HepG2 (cell line): ENCODE results near the gene SYNGR2. TPM values are rescaled to one million over a fixed set of nuclear protein-coding genes. Genes with fewer than 3 reads are reported as not detected.

Source experiments
- ATAC-seq: fragments of 200-7000 bp; cut with Tn5 transposase; 3 replicates; pipeline ENCODE4 v1.9.1; 2020; ENCODE audit warnings: mild to moderate bottlenecking, moderate library complexity
- BruUV-seq: library from RNA; stranded (reverse); fragments of 400-500 nt; replicated peaks from 2 replicates; lab custom pipeline; 2021; lab: Mats Ljungman, UMichigan
- CTCF ChIA-PET: fragments of 300-600 bp; formaldehyde crosslinking; extraction: SDS; loops from one replicate; lab custom pipeline; 2021; ENCODE audit warnings: low total read pairs, inconsistent platforms, low intra/inter-chr PET ratio; lab: Yijun Ruan, JAX
- POLR2A ChIA-PET: fragments of 350-600 bp; sonication (Branson Sonifier 250); formaldehyde crosslinking; loops from one replicate; lab custom pipeline; 2020; ENCODE audit warnings: antibody characterized with exemption, inconsistent platforms; lab: Yijun Ruan, JAX
- DNase-seq: peaks from one replicate; pipeline ENCODE4 v3.0.0-alpha.2; 2015; ENCODE audit warnings: low spot score
- FAIRE-seq: peaks from 3 replicates; lab custom pipeline; 2011; peaks lifted over from hg19 to GRCh38; lab: Jason Lieb, UNC
- H2AFZ ChIP-seq: one replicate; pipeline ENCODE4 v1.6.1; 2011; ENCODE audit warnings: low read length, inconsistent platforms
- H3K27ac ChIP-seq: fragments of 300-600 bp; 3 replicates; pipeline ENCODE4 v1.8.0; 2011; ENCODE audit warnings: mixed run types, mild to moderate bottlenecking, mixed read lengths, low read length, inconsistent platforms; ENCODE audit not compliant: insufficient read depth; ENCODE audit errors: extremely low read length
- H3K27me3 ChIP-seq, 2 experiments: fragments of 200-600 bp in 1 of 2; 2 replicates in 1 of 2; 3 replicates in 1 of 2; pipeline versions ENCODE4 v1.6.0 to v1.8.0; 2011; ENCODE audit warnings: low read length in 2 of 2, mild to moderate bottlenecking in 2 of 2, moderate library complexity in 2 of 2, inconsistent platforms in 1 of 2; ENCODE audit not compliant: insufficient read depth in 2 of 2, control insufficient read depth in 1 of 2
- H3K36me3 ChIP-seq, 2 experiments: fragments of 200-600 bp in 1 of 2; replicated peaks in 1 of 2; 2 replicates in 1 of 2; 3 replicates in 1 of 2; pipeline versions ENCODE4 v1.5.1 to v1.8.0; 2011; ENCODE audit warnings: low read length in 2 of 2, inconsistent platforms in 1 of 2; ENCODE audit not compliant: insufficient read depth in 2 of 2, control insufficient read depth in 1 of 2
- H3K4me1 ChIP-seq: 2 replicates; pipeline ENCODE4 v1.5.1; 2012; ENCODE audit warnings: low read length, inconsistent platforms; ENCODE audit not compliant: insufficient read depth
- H3K4me2 ChIP-seq: 2 replicates; pipeline ENCODE4 v1.6.0; 2011; ENCODE audit warnings: low read depth, low read length, inconsistent platforms
- H3K4me3 ChIP-seq, 3 experiments: fragments of 200-600 bp in 1 of 3; sonication (generic), shearing (Covaris generic) in 1 of 3; replicated peaks in 1 of 3; 2 replicates each; pipeline ENCODE4 v1.5.1; 2011 to 2016; ENCODE audit warnings: low read length in 3 of 3, inconsistent platforms in 2 of 3, low read depth in 2 of 3, mild to moderate bottlenecking in 2 of 3, control low read depth in 1 of 3, mixed read lengths in 1 of 3; ENCODE audit not compliant: insufficient read depth in 1 of 3
- H3K79me2 ChIP-seq: one replicate; pipeline ENCODE4 v1.6.1; 2011; ENCODE audit warnings: low read length, inconsistent platforms; ENCODE audit not compliant: insufficient read depth
- H3K9ac ChIP-seq: 2 replicates; pipeline ENCODE4 v1.6.0; 2011; ENCODE audit warnings: mild to moderate bottlenecking, low read depth, low read length, inconsistent platforms; ENCODE audit not compliant: insufficient read depth
- H3K9me3 ChIP-seq: 2 replicates; pipeline ENCODE4 v1.5.1; 2012; ENCODE audit warnings: mild to moderate bottlenecking, low read length
- H4K20me1 ChIP-seq: 2 replicates; pipeline ENCODE4 v1.6.0; 2011; ENCODE audit warnings: inconsistent platforms, mild to moderate bottlenecking, low read length, moderate library complexity; ENCODE audit not compliant: insufficient read depth
- AKAP8 ChIP-seq: sonication (generic); formaldehyde crosslinking; IDR thresholded peaks from 2 replicates; pipeline ENCODE4 v1.5.1; 2020; ENCODE audit warnings: mild to moderate bottlenecking, missing genetic modification reagents
- HNRNPL ChIP-seq: fragments of 200-400 bp; formaldehyde crosslinking; IDR thresholded peaks from 2 replicates; pipeline ENCODE4 v1.6.1; 2017; ENCODE audit warnings: mild to moderate bottlenecking, low read depth, low read length
- IKZF4 ChIP-seq: sonication (generic); formaldehyde crosslinking; IDR thresholded peaks from 2 replicates; pipeline ENCODE4 v1.5.1; 2020; ENCODE audit warnings: borderline replicate concordance, mild to moderate bottlenecking, low read depth, missing genetic modification reagents; ENCODE audit errors: not compliant biosample characterization
- NFYB ChIP-seq: sonication (generic); formaldehyde crosslinking; IDR thresholded peaks from 2 replicates; pipeline ENCODE4 v1.4.0; 2020; ENCODE audit warnings: missing genetic modification reagents
- NFYC ChIP-seq: IDR thresholded peaks from 2 replicates; pipeline ENCODE4 v1.6.1; 2016; ENCODE audit warnings: missing genetic modification reagents, missing compliant biosample characterization
- NR2C2 ChIP-seq: sonication (generic); formaldehyde crosslinking; IDR thresholded peaks from 2 replicates; pipeline ENCODE4 v1.4.0; 2020; ENCODE audit warnings: missing genetic modification reagents, mild to moderate bottlenecking, moderate library complexity, borderline replicate concordance
- RFX3 ChIP-seq: IDR thresholded peaks from 2 replicates; pipeline ENCODE4 v1.6.1; 2016; ENCODE audit warnings: missing biosample characterization, missing genetic modification reagents
- RFXAP ChIP-seq: sonication (generic); formaldehyde crosslinking; IDR thresholded peaks from 2 replicates; pipeline ENCODE4 v1.4.0; 2020; ENCODE audit warnings: missing genetic modification reagents, borderline replicate concordance
- ZNF598 ChIP-seq: sonication (generic); formaldehyde crosslinking; IDR thresholded peaks from 2 replicates; pipeline ENCODE4 v1.5.1; 2020; ENCODE audit warnings: mild to moderate bottlenecking, missing genetic modification reagents, borderline replicate concordance
- ZNF678 ChIP-seq: sonication (generic); formaldehyde crosslinking; IDR thresholded peaks from 2 replicates; pipeline ENCODE4 v1.4.0; 2020; ENCODE audit warnings: mild to moderate bottlenecking, missing genetic modification reagents
- ZSCAN30 ChIP-seq: sonication (generic); formaldehyde crosslinking; IDR thresholded peaks from 2 replicates; pipeline ENCODE4 v1.5.0; 2020; ENCODE audit warnings: mild to moderate bottlenecking, missing genetic modification reagents
- WGBS: methylation state at CpG from one replicate; pipeline ENCODE4 v1.1.6; 2017; ENCODE audit warnings: low lambda C conversion rate; 5-methylcytosine and 5-hydroxymethylcytosine counted together
- in situ Hi-C: cut with HindIII; loops from 2 replicates; pipeline ENCODE4 v1.10.0; 2017; ENCODE audit warnings: low pct_unique_long_range_greater_than_20kb; ENCODE audit not compliant: extremely low pct_ligation_motif_present
- intact Hi-C: fragments of 100-400 bp; cut with micrococcal nuclease; formaldehyde crosslinking; loops from one replicate; pipeline ENCODE4 v1.10.0; 2022; ENCODE audit not compliant: unreplicated experiment
- polyA plus RNA-seq, 8 experiments: library from polyadenylated mRNA; depleted of rRNA in 3 of 8; stranded (reverse) in 7 of 8; unstranded in 1 of 8; fragments of >200 nt; fragmentation: Illumina TruSeq in 4 of 8; extraction: Trizol in 4 of 8; gene quantifications; 2 replicates each; pipeline versions ENCODE4 v1.2.1 to v1.2.3, GENCODE V29; 2011 to 2016; ENCODE audit warnings: low read depth in 4 of 8, missing spikeins in 1 of 8, mixed read lengths in 1 of 8; ENCODE audit not compliant: insufficient read depth in 1 of 8
- total RNA-seq, 5 experiments: library from RNA; depleted of rRNA; stranded (reverse); fragments of >200 nt; fragmentation: Illumina TruSeq; extraction: Trizol; gene quantifications; 2 replicates each; pipeline ENCODE4 v1.2.3, GENCODE V29; 2016; ENCODE audit warnings: low read depth in 1 of 5
- TF ChIP-seq, protein P1 (sequence below): sonication (generic); formaldehyde crosslinking; IDR thresholded peaks from 2 replicates; pipeline ENCODE4 v1.4.0; 2020; ENCODE audit warnings: mild to moderate bottlenecking, missing genetic modification reagents, borderline replicate concordance
- TF ChIP-seq, protein P2 (sequence below): sonication (generic); formaldehyde crosslinking; IDR thresholded peaks from 2 replicates; pipeline ENCODE4 v1.8.0; 2022; ENCODE audit warnings: missing genetic modification reagents, mild to moderate bottlenecking, moderate library complexity, borderline replicate concordance
- TF ChIP-seq, protein P3 (sequence below): IDR thresholded peaks from 2 replicates; pipeline ENCODE4 v1.6.1; 2016; ENCODE audit warnings: control low read depth
- TF ChIP-seq, protein P4 (sequence below): sonication (generic); formaldehyde crosslinking; IDR thresholded peaks from 2 replicates; pipeline ENCODE4 v1.9.0; 2022; ENCODE audit warnings: low read depth, missing genetic modification reagents

Gene SYNGR2
- total and polyA plus RNA-seq, 2 of the 13 experiments (the other 11 are each of a cell fraction or from before 2014, with no cell fraction given) = 46.7 to 170 TPM

GRCh38 chr17:78168903-78169793 is 767 bp downstream of the SYNGR2 start:
- peaks cover 5 to 19% of the 10 kb centered on the region in 2 experiments for H3K36me3 ChIP-seq
- TF ChIP-seq, protein P1, sequence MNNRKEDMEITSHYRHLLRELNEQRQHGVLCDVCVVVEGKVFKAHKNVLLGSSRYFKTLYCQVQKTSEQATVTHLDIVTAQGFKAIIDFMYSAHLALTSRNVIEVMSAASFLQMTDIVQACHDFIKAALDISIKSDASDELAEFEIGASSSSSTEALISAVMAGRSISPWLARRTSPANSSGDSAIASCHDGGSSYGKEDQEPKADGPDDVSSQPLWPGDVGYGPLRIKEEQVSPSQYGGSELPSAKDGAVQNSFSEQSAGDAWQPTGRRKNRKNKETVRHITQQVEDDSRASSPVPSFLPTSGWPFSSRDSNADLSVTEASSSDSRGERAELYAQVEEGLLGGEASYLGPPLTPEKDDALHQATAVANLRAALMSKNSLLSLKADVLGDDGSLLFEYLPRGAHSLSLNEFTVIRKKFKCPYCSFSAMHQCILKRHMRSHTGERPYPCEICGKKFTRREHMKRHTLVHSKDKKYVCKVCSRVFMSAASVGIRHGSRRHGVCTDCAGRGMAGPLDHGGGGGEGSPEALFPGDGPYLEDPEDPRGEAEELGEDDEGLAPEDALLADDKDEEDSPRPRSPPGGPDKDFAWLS = peak; percentile 16; the same call in 1 of the 2 replicates
- 0 out of 2 replicates have a peak, but pooled peaks have one; percentile 47 for TF ChIP-seq AKAP8 (CRISPR knock-in tag)
- TF ChIP-seq, protein P2, sequence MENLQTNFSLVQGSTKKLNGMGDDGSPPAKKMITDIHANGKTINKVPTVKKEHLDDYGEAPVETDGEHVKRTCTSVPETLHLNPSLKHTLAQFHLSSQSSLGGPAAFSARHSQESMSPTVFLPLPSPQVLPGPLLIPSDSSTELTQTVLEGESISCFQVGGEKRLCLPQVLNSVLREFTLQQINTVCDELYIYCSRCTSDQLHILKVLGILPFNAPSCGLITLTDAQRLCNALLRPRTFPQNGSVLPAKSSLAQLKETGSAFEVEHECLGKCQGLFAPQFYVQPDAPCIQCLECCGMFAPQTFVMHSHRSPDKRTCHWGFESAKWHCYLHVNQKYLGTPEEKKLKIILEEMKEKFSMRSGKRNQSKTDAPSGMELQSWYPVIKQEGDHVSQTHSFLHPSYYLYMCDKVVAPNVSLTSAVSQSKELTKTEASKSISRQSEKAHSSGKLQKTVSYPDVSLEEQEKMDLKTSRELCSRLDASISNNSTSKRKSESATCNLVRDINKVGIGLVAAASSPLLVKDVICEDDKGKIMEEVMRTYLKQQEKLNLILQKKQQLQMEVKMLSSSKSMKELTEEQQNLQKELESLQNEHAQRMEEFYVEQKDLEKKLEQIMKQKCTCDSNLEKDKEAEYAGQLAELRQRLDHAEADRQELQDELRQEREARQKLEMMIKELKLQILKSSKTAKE (CRISPR knock-in tag) = no peak
- TF ChIP-seq, protein P3, sequence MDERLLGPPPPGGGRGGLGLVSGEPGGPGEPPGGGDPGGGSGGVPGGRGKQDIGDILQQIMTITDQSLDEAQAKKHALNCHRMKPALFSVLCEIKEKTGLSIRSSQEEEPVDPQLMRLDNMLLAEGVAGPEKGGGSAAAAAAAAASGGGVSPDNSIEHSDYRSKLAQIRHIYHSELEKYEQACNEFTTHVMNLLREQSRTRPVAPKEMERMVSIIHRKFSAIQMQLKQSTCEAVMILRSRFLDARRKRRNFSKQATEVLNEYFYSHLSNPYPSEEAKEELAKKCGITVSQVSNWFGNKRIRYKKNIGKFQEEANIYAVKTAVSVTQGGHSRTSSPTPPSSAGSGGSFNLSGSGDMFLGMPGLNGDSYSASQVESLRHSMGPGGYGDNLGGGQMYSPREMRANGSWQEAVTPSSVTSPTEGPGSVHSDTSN (CRISPR knock-in tag) = peak; percentile 77
- TF ChIP-seq ZSCAN30 (CRISPR knock-in tag) = no peak
- TF ChIP-seq RFXAP (CRISPR knock-in tag) = no peak
- no peak for TF ChIP-seq NR2C2 (CRISPR knock-in tag)
- peak; percentile 65 for TF ChIP-seq NFYC
- TF ChIP-seq NFYB (CRISPR knock-in tag) = peak; percentile 65
- TF ChIP-seq RFX3 (CRISPR knock-in tag) = no peak
- peak; percentile 80; the same call in 1 of the 2 replicates for TF ChIP-seq ZNF598 (CRISPR knock-in tag)
- TF ChIP-seq IKZF4 (CRISPR knock-in tag) = peak; percentile 30
- TF ChIP-seq HNRNPL = peak; percentile 99
- TF ChIP-seq ZNF678 = peak; percentile 7; the same call in 1 of the 2 replicates
- TF ChIP-seq, protein P4, sequence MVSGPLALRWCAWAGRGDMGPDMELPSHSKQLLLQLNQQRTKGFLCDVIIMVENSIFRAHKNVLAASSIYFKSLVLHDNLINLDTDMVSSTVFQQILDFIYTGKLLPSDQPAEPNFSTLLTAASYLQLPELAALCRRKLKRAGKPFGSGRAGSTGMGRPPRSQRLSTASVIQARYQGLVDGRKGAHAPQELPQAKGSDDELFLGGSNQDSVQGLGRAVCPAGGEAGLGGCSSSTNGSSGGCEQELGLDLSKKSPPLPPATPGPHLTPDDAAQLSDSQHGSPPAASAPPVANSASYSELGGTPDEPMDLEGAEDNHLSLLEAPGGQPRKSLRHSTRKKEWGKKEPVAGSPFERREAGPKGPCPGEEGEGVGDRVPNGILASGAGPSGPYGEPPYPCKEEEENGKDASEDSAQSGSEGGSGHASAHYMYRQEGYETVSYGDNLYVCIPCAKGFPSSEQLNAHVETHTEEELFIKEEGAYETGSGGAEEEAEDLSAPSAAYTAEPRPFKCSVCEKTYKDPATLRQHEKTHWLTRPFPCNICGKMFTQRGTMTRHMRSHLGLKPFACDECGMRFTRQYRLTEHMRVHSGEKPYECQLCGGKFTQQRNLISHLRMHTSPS (CRISPR knock-in tag) = peak; percentile 84

More at GRCh38 chr17:78168903-78169793, 767 bp downstream of the SYNGR2 start:
- H3K27me3 ChIP-seq = peaks cover 0 to 2% of the 10 kb centered on the region in 2 experiments; a peak in 1 of 5 replicates
- peaks cover 70% of the 10 kb centered on the region for H3K4me1 ChIP-seq
- FAIRE-seq (no peak), DNase-seq (no peak), ATAC-seq (peak; percentile 61)
- H3K9ac ChIP-seq = peak overlapping the region; percentile 81
- in situ Hi-C loops = no loop called here
- peaks cover 5% of the 10 kb centered on the region; the same call in 1 of the 2 replicates for H4K20me1 ChIP-seq
- whole genome bisulfite sequencing = 32% methylated on average over 4 of the region's 38 CpGs
- peak overlapping the region; percentile 51 for H3K27ac ChIP-seq
- CTCF ChIA-PET = no interaction called here
- peak overlapping the region; percentile 73 to 88 (median 84) for H3K4me3 ChIP-seq
- H3K79me2 ChIP-seq = peaks cover 8% of the 10 kb centered on the region
- peak overlapping the region; percentile 89 for H3K4me2 ChIP-seq
- POLR2A ChIA-PET = interaction anchor here (0.8 to 1.7 kb wide), 7 partner anchors 17 to 45 kb away, joined by 3 to 12 read pairs (median 5); partner anchors contain the start of genes TK1 and TMC6
- no TSS peak for BruUV-seq
- no peak overlapping the region for H2AFZ ChIP-seq
- no peaks in the 10 kb centered on the region for H3K9me3 ChIP-seq
- intact Hi-C loops = loop anchor here (2.0 to 5.0 kb wide), 3 partner anchors 18 to 42 kb away; partner anchors contain the start of genes AFMID, TK1 and TMC6
